HG03558 (cell line): ENCODE results near the gene PEMT.

Source experiments
- ATAC-seq: cut with Tn5 transposase; IDR thresholded peaks from one replicate; pipeline ENCODE4 v1.9.1; 2021; ENCODE audit warnings: moderate number of reproducible peaks; ENCODE audit not compliant: unreplicated experiment; ENCODE audit errors: extremely low read depth

PEMT gene

GRCh38 chr17:17572010-17572785 lies 19.3 kb downstream of the PEMT start:
- ATAC-seq = no peak

DNA sequence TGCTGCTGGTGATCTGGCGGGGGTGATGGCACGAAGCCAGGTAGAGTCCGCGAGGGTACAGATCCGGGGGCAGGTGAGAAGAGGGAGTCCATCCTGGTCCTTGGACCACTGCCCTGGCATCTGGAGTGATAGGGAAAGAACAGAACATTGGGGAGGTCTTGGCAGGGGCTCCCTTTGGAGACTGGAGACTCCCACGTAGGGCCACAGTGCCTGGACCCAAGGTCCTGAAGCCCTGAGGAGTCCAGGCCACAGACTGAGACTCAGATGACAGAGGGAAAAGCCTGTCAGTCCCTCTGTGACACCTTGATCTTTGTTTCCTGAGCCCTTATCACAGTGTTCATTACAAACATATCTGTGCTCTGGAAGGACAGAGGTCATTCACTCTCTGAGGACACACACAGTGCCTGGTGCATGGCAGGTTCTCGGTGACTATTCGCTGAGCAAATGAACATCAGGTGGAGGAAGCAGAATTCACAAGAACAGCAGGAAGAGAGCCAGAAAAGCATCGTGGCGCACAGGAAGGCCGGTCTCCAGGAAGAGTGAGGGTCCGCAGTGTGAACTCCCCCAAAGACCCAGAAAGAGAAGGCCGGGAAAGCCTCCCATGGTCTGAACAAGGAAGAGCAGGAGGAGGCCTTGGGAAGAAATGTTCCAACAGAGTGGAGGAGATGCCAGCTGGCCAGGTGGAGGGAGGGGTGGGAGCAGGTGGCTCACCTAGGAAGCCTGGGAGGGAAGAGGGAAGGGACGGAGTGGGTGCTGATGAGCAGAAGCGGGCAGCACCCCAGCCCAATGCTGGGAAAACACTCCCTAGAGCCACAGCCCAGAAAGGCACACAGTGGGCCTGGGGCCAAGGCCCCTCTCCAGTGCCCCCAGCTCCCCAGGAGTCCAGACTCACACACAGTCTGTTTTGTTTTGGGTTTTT lies 20.5 kb downstream of the PEMT start:
- no peak for ATAC-seq

DNA sequence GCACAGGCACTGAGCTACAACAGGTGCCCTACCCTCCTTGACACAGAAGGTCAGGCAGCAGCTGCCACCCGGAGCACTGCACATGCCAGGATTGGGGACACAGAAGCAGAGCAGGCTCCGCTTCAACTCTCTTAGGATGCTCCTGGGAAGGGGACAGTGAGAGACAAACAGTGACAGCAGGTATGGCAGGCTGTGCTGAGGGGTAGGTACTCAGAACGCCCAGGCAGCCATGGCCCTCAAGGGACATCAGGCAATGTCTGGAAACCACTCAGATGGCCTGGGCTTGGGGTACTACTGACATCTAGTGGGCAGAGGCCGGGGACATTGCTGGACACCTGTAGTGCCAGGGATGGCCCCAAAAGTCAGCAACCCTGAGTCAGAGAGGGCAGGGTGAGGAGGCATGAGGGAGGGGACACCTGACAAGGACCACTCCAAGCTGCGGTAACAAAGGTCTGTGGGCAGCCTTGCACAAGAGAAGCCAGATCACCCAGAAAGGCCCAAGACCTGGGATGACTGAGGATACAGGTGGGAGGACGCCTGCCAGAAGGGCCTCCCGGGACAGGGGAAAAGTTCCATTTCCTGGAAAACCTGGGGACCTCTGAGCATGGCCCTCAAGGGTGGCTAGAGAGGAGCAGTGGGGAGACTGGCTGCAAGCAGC lies 21.2 kb downstream of the PEMT start:
- no peak for ATAC-seq

- ATAC-seq = no peak
Observed at GRCh38 chr17:17569691-17570090, 21.8 kb downstream of the PEMT start.

DNA sequence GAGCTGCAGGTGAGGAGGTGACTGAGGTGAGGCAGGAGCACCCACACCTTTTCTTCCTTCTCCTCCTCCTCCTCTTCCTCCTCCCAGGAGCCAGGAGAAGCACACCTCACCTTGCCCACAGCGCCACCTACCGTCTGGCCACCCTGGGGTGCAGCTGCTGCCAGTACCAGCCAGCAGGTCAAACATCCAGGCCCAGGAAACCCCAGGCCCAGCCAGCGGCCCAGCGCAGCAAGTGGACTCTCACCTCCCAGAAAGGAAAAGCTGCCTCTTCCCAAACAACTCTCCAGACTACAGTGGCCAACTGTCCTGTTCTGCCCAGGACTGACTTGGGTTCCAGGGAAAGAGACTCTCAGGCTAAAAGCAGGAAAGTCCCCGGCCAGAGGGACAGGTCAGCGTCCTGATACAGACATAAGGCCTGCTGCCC lies 22.7 kb downstream of the PEMT start:
- no peak for ATAC-seq

GRCh38 chr17:17567631-17568030 lies 23.9 kb downstream of the PEMT start:
- no peak for ATAC-seq

- ATAC-seq = no peak
Observed at GRCh38 chr17:17566896-17567513, 24.5 kb downstream of the PEMT start.

DNA sequence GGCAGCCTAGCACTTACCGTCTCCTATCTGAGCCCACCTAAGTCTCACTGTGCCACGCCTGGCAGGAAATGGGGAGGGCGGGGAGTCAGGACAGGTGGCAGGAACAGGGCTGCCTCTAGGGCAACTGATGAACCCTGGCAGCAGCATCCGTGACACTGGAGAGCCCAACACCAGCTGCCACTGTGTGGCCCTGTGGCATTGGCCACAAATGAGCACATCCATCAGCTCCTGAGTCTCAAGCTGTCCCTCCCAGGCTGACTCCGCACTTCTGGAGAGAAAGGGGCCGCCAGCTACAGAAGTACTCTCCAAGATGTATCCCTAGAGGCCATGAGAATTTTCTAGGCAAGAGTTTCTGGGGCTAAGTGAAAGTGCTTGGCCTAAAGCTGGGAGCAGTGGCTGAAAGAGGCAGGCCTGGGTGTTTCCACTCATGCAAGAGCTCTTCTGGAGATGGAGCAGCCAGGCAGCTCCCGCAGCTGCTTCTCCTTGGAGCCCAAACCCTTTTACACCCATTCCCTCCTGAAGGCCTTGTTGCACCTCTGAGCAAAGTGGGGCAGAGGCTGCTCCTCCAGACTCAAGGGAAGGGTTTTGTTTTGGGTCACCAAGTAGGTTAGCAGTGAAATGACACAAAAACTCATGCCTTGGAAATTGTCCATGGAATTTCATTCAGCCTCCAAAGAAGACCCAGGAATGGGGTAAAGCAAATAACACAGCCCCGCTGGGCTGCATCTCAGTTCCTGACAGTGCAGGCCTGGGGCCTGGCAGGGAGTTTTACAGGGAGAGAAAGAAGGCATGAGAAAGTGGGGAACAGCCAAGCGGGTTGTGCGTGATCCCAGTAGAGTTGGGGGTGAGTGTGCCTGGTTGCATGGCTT lies 25.8 kb downstream of the PEMT start:
- no peak for ATAC-seq

DNA sequence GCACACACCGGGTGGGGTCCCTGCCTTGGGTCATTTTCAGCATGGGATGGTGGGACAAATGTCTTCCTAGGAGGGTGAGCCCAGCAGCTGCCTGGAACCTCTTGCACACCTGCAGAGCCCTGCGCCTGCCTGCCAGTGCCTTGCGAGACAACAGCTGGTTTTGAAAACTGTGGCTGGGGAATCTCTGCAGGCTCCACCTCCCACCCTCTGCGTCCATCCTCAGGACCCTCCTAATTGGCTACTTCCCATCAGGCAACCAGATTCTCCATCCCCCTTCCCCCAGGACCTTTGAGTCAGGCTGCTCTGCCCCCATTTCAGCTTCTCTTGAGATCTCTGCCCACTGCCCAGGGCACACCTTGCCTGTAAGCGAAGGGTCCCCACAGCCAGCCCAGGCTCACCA lies 26.6 kb downstream of the PEMT start:
- ATAC-seq = no peak

- no peak for ATAC-seq
Observed at GRCh38 chr17:17564323-17564722, 27.2 kb downstream of the PEMT start.

DNA sequence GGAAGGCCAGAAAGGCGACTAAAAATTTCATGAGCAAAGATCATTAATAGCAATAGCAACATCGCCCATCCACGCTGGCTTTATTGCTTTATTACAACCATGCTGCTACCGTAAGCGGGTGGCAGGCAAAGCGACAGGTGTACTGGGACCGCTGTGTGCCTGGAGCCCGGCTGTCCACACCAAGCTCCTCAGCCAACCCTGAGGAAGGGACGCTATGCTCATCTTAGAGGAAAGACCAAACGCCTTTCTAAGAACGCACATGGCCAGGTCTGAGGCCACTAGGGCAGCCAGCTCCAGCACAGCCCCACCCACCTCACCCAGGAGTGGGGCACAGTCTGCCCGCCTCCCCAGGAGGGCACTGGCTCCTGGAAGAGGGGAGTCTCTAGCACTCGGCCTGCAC lies 28.0 kb downstream of the PEMT start:
- no peak for ATAC-seq

GRCh38 chr17:17562146-17562511 lies 29.4 kb downstream of the PEMT start:
- ATAC-seq = no peak

- no peak for ATAC-seq
Observed at GRCh38 chr17:17561408-17562145, 29.9 kb downstream of the PEMT start.

DNA sequence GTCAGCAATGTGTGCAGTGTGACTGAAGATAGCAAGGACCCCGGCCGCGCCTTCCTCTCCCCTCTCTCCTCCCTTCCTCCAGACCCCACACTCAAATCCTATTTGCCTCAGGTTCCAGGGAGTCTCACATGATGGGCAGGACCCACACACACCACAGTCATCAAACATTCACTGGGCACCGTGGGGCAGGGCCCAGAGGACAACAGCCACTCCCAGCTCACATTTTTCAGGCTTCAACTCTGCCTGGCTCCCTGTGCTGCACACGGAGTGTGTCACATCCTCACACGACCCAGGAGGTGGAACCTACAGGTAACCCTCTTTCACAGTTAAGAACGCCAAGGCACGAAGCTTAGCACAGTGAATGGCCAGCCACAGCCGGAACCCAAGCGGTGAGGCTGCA lies 30.5 kb downstream of the PEMT start:
- ATAC-seq = no peak

DNA sequence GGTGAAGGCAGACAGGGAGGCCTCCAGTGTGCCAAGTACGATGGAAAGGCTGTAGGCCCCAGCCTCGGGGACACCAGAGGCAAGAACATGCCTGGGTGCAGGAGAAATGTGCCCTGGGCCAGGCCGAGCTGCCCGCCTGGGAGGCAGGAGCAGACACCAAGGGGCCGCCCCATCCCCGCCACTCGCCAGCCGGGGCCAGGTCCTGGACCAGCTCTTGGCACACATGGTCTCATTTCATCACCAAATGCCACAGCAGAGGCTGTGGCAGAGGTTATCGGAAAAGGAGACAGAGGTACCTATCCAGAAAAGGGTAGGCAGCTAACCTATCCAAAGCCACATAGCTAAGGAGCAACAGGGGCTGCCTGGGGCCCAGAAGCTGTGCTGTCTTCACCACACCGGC lies 31.3 kb downstream of the PEMT start:
- ATAC-seq = no peak

- ATAC-seq = no peak
Observed at GRCh38 chr17:17559164-17559563, 32.3 kb downstream of the PEMT start.

GRCh38 chr17:17558431-17558830 lies 33.1 kb downstream of the PEMT start:
- no peak for ATAC-seq

DNA sequence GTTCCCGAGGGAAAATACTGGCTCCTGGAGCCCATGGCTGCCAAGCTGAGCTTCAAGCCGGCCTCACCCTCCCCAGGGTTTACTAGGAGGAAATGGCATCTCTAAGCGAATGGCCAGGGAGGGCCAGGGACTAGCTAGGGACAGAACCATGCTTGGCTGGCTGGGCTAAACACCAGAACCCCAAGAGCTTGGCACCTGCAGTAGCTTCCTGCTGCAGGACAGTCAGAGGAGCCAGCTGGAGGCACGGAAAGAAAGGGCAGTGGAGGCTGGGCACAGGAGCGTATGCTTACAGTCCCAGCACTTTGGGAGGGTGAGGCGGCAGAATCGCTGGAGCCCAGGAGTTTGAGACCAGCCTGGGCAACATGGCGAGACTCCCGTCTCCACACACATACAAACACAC lies 33.7 kb downstream of the PEMT start:
- no peak for ATAC-seq

GRCh38 chr17:17556671-17557070 lies 34.8 kb downstream of the PEMT start:
- no peak for ATAC-seq
